NCI-H2081 treated with DMSO at 0.1 percent for 48 hours (cell line): Measurements from ENCODE around the gene ACE.

Experiments used
- DNase-seq: peaks from one replicate; lab custom pipeline; 2025; lab: John Stamatoyannopoulos, UW

ACE gene

GRCh38 chr17:63537991-63538692, 61.3 kb downstream of the ACE start:
- DNase-seq: no peak

GRCh38 chr17:63538693-63539595, 62.1 kb downstream of the ACE start:
- no peak for DNase-seq

GRCh38 chr17:63540590-63540989, 63.7 kb downstream of the ACE start:
- DNase-seq: no peak

- DNase-seq: no peak
Observed at GRCh38 chr17:63542218-63542545, 65.3 kb downstream of the ACE start.

- DNase-seq: no peak
Observed at GRCh38 chr17:63542942-63543821, 66.3 kb downstream of the ACE start.

GRCh38 chr17:63543822-63544420, 67.1 kb downstream of the ACE start:
- DNase-seq: no peak

- DNase-seq: no peak
Observed at GRCh38 chr17:63544467-63545301, 67.8 kb downstream of the ACE start.

- no peak for DNase-seq
Observed at GRCh38 chr17:63546308-63547082, 69.6 kb downstream of the ACE start.

- no peak for DNase-seq
Observed at GRCh38 chr17:63547083-63547523, 70.2 kb downstream of the ACE start.
